ENCODE data around the gene NAPG.
"Not testable (repeated sequence)": the region's sequence is repeated elsewhere in the genome, so short reads cannot be mapped to it uniquely, and the experiment has no call there.

The NAPG gene

GRCh38 chr18:10588975-10589374 is 63.1 kb downstream of the NAPG start:
- DNase-seq, result no peak

GRCh38 chr18:10590412-10590811 is 64.6 kb downstream of the NAPG start:
- no peak for DNase-seq

- DNase-seq, result no peak
These were observed 66.1 kb downstream of the NAPG start for GRCh38 chr18:10591896-10592295.

- DNase-seq, result not testable (repeated sequence)
These were observed 67.7 kb downstream of the NAPG start for GRCh38 chr18:10593366-10594022.

- not testable (repeated sequence) for DNase-seq
These were observed 70.1 kb downstream of the NAPG start for GRCh38 chr18:10595917-10596316.

GRCh38 chr18:10597695-10598094 is 71.9 kb downstream of the NAPG start:
- not testable (repeated sequence) for DNase-seq

GRCh38 chr18:10600701-10601100 is 74.9 kb downstream of the NAPG start:
- not testable (repeated sequence) for DNase-seq
